SK-N-SH (cell line): ENCODE results near the gene PLA2G2D. TPM values are rescaled to one million over a fixed set of nuclear protein-coding genes. Genes with fewer than 3 reads are reported as not detected.

ENCODE experiments used
- CTCF ChIA-PET: fragments of 300-600, 350-600 bp; formaldehyde crosslinking; extraction: SDS; loops from one replicate; lab custom pipeline; 2021; lab: Yijun Ruan, JAX
- POLR2A ChIA-PET: fragments of 350-600 bp; sonication (Branson Sonifier 250); formaldehyde crosslinking; extraction: SDS; loops from one replicate; lab custom pipeline; 2020; ENCODE audit warnings: antibody characterized with exemption, inconsistent platforms; lab: Yijun Ruan, JAX
- DNase-seq: peaks from one replicate; pipeline ENCODE4 v3.0.0; 2012
- H2AFZ ChIP-seq: fragments of 200-600 bp; sonication (generic); 2 replicates; pipeline ENCODE4 v1.8.1; 2016; ENCODE audit warnings: antibody characterized with exemption, mild to moderate bottlenecking, low read depth
- H3F3A ChIP-seq: fragments of 200-600 bp; sonication (generic); replicated peaks from 2 replicates; pipeline ENCODE3; 2016; ENCODE audit warnings: antibody characterized with exemption, mild to moderate bottlenecking; ENCODE audit not compliant: insufficient read depth
- H3K27ac ChIP-seq, 2 experiments: fragments of 200-500 bp in 1 of 2; fragments of 200-600 bp in 1 of 2; sonication (Bioruptor generic) in 1 of 2; sonication (generic), shearing (Covaris generic) in 1 of 2; 2 replicates each; pipeline versions ENCODE4 v1.5.1 to v1.6.1; 2014 to 2016; ENCODE audit warnings: low read depth in 2 of 2, inconsistent platforms in 1 of 2, low read length in 1 of 2, mild to moderate bottlenecking in 1 of 2, mixed read lengths in 1 of 2
- H3K27me3 ChIP-seq: fragments of 200-600 bp; sonication (generic), shearing (Covaris generic); 2 replicates; pipeline ENCODE4 v1.6.1; 2016; ENCODE audit warnings: mixed run types; ENCODE audit not compliant: insufficient read depth
- H3K36me3 ChIP-seq, 2 experiments: fragments of 200-500 bp in 1 of 2; fragments of 200-600 bp in 1 of 2; sonication (Bioruptor generic) in 1 of 2; sonication (generic) in 1 of 2; replicated peaks in 1 of 2; 2 replicates each; pipeline versions ENCODE3 to v1.5.1; 2014 to 2016; ENCODE audit warnings: low read length in 1 of 2, mild to moderate bottlenecking in 1 of 2; ENCODE audit not compliant: insufficient read depth in 2 of 2, control insufficient read depth in 1 of 2
- H3K4me1 ChIP-seq, 2 experiments: fragments of 200-500 bp in 1 of 2; fragments of 200-600 bp in 1 of 2; sonication (Bioruptor generic) in 1 of 2; sonication (generic), shearing (Covaris generic) in 1 of 2; 2 replicates each; pipeline versions ENCODE4 v1.5.1 to v1.6.1; 2014 to 2016; ENCODE audit warnings: low read depth in 1 of 2, low read length in 1 of 2, mixed run types in 1 of 2; ENCODE audit not compliant: insufficient read depth in 2 of 2, control insufficient read depth in 1 of 2
- H3K4me2 ChIP-seq: fragments of 200-600 bp; sonication (generic), shearing (Covaris generic); 2 replicates; pipeline ENCODE4 v1.6.1; 2017; ENCODE audit warnings: mixed run types
- H3K4me3 ChIP-seq, 2 experiments: fragments of 200-500 bp in 1 of 2; fragments of 200-600 bp in 1 of 2; sonication (Bioruptor generic) in 1 of 2; sonication (generic), shearing (Covaris generic) in 1 of 2; 2 replicates each; pipeline versions ENCODE4 v1.5.1 to v1.8.1; 2014 to 2016; ENCODE audit warnings: low read depth in 2 of 2, inconsistent platforms in 1 of 2, low read length in 1 of 2, mild to moderate bottlenecking in 1 of 2, mixed read lengths in 1 of 2, moderate library complexity in 1 of 2
- H3K79me2 ChIP-seq: fragments of 200-600 bp; sonication (generic); 2 replicates; pipeline ENCODE4 v1.8.1; 2017; ENCODE audit warnings: mild to moderate bottlenecking; ENCODE audit not compliant: insufficient read depth
- H3K9ac ChIP-seq: fragments of 200-600 bp; sonication (generic); 2 replicates; pipeline ENCODE4 v1.6.1; 2017; ENCODE audit warnings: mixed run types
- H3K9me2 ChIP-seq: fragments of 200-600 bp; sonication (generic); 2 replicates; pipeline ENCODE4 v1.6.1; 2017; ENCODE audit warnings: mixed run types
- H3K9me3 ChIP-seq: fragments of 200-600 bp; sonication (generic); 2 replicates; pipeline ENCODE4 v1.6.1; 2017; ENCODE audit warnings: mixed run types, mild to moderate bottlenecking, moderate library complexity
- H4K20me1 ChIP-seq: fragments of 200-600 bp; sonication (generic); 2 replicates; pipeline ENCODE4 v1.6.1; 2017; ENCODE audit warnings: mild to moderate bottlenecking, mixed run types; ENCODE audit not compliant: insufficient read depth
- EZH2phosphoT487 ChIP-seq: fragments of 200-600 bp; sonication (generic); IDR thresholded peaks from 2 replicates; pipeline ENCODE4 v1.6.1; 2017; ENCODE audit warnings: low read depth, mixed run types, mild to moderate bottlenecking, antibody characterized with exemption, moderate library complexity, borderline replicate concordance
- GABPA ChIP-seq: IDR thresholded peaks from 2 replicates; pipeline ENCODE4 v1.4.0; 2012; ENCODE audit warnings: low read depth, mild to moderate bottlenecking
- MXI1 ChIP-seq: IDR thresholded peaks from 2 replicates; pipeline ENCODE4 v1.6.1; 2012; ENCODE audit warnings: mild to moderate bottlenecking, low read depth, low read length, improper control_type of control experiment
- NRF1 ChIP-seq: IDR thresholded peaks from 2 replicates; pipeline ENCODE4 v1.6.1; 2012; ENCODE audit warnings: low read depth, mild to moderate bottlenecking, low read length
- RAD21 ChIP-seq: IDR thresholded peaks from 2 replicates; pipeline ENCODE4 v1.6.1; 2012; ENCODE audit warnings: mild to moderate bottlenecking, low read length
- RCOR1 ChIP-seq: fragments of 150-350 bp; IDR thresholded peaks from 2 replicates; pipeline ENCODE4 v1.6.1; 2017; ENCODE audit warnings: antibody characterized with exemption, low read length
- RFX5 ChIP-seq: IDR thresholded peaks from 2 replicates; pipeline ENCODE4 v1.6.1; 2012; ENCODE audit warnings: mild to moderate bottlenecking, improper control_type of control experiment, low read length
- TEAD4 ChIP-seq: IDR thresholded peaks from 2 replicates; pipeline ENCODE4 v1.4.0; 2012; ENCODE audit warnings: mild to moderate bottlenecking, borderline replicate concordance; ENCODE audit not compliant: insufficient read depth
- WGBS: methylation state at CpG from one replicate; pipeline ENCODE4 v1.1.6; 2017; ENCODE audit warnings: low lambda C conversion rate; 5-methylcytosine and 5-hydroxymethylcytosine counted together
- polyA plus RNA-seq, 3 experiments: library from polyadenylated mRNA; depleted of rRNA; stranded (reverse); fragments of >200 nt; gene quantifications; 2 replicates each; pipeline ENCODE4 v1.2.3, GENCODE V29; 2012
- TF ChIP-seq, protein P1 (sequence below): IDR thresholded peaks from 2 replicates; pipeline ENCODE4 v1.4.0; 2012; ENCODE audit warnings: low read depth, borderline replicate concordance
- TF ChIP-seq, protein P2 (sequence below): fragments of 150-350 bp; IDR thresholded peaks from 2 replicates; pipeline ENCODE4 v1.6.1; 2017; ENCODE audit warnings: antibody characterized with exemption, low read length, low read depth, borderline replicate concordance
- TF ChIP-seq, protein P3 (sequence below): fragments of 200-600 bp; sonication (generic); IDR thresholded peaks from 2 replicates; pipeline ENCODE4 v1.6.1; 2017; ENCODE audit warnings: antibody characterized with exemption, mild to moderate bottlenecking, moderate library complexity
- TF ChIP-seq, protein P4 (sequence below): IDR thresholded peaks from 2 replicates; pipeline ENCODE4 v1.6.1; 2012; ENCODE audit warnings: mild to moderate bottlenecking, low read depth, low read length, moderate library complexity
- TF ChIP-seq, protein P5 (sequence below): IDR thresholded peaks from 2 replicates; pipeline ENCODE4; 2012

PLA2G2D gene
- polyA plus RNA-seq, 1 of the 3 experiments (the other 2 are of a cell fraction), result not detected

DNA sequence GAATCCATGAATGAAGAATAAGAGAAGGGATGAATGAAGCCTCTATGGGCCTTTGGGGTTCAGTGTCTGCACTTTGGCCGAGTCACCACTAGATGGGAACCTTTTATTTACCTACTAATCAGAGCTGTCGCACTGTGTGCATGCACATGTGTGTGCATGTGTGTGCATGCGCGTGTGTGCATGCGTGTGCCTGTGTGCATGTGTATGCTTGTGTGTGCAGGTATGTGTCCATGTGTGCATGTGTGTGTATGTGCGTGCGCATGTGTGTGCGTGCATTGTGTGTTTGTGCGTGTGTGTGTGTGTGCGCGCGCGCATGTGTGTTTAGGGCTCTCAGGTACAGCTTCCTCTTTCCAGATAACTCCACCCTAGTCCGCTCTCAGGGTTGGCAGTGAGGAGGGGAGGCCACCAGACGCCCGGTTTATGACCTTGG lies 46.2 kb upstream of the PLA2G2D start:
- Histone ChIP-seq H2AFZ (no peak overlapping the region), H3K9ac (no peak overlapping the region), H3K27ac (no peak overlapping the region), H3K79me2 (no peaks in the 10 kb centered on the region), H4K20me1 (no peaks in the 10 kb centered on the region), H3F3A (no peaks in the 10 kb centered on the region), H3K4me1 (no peaks in the 10 kb centered on the region; a peak in 1 of 4 replicates), H3K27me3 (no peaks in the 10 kb centered on the region; the same call in 1 of the 2 replicates), H3K36me3 (no peaks in the 10 kb centered on the region), H3K4me2 (no peak overlapping the region), H3K9me2 (no peaks in the 10 kb centered on the region), H3K9me3 (no peaks in the 10 kb centered on the region), H3K4me3 (no peak overlapping the region; a peak in 1 of 4 replicates)
- DNase-seq, result peak; percentile 60
- POLR2A ChIA-PET, result no interaction called here
- TF ChIP-seq RAD21, result peak; percentile 52
- no peak for TF ChIP-seq RFX5
- no peak for TF ChIP-seq NRF1
- no peak for TF ChIP-seq MXI1
- TF ChIP-seq, protein P1, sequence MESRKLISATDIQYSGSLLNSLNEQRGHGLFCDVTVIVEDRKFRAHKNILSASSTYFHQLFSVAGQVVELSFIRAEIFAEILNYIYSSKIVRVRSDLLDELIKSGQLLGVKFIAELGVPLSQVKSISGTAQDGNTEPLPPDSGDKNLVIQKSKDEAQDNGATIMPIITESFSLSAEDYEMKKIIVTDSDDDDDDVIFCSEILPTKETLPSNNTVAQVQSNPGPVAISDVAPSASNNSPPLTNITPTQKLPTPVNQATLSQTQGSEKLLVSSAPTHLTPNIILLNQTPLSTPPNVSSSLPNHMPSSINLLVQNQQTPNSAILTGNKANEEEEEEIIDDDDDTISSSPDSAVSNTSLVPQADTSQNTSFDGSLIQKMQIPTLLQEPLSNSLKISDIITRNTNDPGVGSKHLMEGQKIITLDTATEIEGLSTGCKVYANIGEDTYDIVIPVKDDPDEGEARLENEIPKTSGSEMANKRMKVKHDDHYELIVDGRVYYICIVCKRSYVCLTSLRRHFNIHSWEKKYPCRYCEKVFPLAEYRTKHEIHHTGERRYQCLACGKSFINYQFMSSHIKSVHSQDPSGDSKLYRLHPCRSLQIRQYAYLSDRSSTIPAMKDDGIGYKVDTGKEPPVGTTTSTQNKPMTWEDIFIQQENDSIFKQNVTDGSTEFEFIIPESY, result no peak
- TF ChIP-seq, protein P2, sequence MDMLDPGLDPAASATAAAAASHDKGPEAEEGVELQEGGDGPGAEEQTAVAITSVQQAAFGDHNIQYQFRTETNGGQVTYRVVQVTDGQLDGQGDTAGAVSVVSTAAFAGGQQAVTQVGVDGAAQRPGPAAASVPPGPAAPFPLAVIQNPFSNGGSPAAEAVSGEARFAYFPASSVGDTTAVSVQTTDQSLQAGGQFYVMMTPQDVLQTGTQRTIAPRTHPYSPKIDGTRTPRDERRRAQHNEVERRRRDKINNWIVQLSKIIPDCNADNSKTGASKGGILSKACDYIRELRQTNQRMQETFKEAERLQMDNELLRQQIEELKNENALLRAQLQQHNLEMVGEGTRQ, result no peak
- TF ChIP-seq, protein P3, sequence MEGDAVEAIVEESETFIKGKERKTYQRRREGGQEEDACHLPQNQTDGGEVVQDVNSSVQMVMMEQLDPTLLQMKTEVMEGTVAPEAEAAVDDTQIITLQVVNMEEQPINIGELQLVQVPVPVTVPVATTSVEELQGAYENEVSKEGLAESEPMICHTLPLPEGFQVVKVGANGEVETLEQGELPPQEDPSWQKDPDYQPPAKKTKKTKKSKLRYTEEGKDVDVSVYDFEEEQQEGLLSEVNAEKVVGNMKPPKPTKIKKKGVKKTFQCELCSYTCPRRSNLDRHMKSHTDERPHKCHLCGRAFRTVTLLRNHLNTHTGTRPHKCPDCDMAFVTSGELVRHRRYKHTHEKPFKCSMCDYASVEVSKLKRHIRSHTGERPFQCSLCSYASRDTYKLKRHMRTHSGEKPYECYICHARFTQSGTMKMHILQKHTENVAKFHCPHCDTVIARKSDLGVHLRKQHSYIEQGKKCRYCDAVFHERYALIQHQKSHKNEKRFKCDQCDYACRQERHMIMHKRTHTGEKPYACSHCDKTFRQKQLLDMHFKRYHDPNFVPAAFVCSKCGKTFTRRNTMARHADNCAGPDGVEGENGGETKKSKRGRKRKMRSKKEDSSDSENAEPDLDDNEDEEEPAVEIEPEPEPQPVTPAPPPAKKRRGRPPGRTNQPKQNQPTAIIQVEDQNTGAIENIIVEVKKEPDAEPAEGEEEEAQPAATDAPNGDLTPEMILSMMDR, result peak; percentile 39
- no peak for TF ChIP-seq TEAD4
- TF ChIP-seq, protein P4, sequence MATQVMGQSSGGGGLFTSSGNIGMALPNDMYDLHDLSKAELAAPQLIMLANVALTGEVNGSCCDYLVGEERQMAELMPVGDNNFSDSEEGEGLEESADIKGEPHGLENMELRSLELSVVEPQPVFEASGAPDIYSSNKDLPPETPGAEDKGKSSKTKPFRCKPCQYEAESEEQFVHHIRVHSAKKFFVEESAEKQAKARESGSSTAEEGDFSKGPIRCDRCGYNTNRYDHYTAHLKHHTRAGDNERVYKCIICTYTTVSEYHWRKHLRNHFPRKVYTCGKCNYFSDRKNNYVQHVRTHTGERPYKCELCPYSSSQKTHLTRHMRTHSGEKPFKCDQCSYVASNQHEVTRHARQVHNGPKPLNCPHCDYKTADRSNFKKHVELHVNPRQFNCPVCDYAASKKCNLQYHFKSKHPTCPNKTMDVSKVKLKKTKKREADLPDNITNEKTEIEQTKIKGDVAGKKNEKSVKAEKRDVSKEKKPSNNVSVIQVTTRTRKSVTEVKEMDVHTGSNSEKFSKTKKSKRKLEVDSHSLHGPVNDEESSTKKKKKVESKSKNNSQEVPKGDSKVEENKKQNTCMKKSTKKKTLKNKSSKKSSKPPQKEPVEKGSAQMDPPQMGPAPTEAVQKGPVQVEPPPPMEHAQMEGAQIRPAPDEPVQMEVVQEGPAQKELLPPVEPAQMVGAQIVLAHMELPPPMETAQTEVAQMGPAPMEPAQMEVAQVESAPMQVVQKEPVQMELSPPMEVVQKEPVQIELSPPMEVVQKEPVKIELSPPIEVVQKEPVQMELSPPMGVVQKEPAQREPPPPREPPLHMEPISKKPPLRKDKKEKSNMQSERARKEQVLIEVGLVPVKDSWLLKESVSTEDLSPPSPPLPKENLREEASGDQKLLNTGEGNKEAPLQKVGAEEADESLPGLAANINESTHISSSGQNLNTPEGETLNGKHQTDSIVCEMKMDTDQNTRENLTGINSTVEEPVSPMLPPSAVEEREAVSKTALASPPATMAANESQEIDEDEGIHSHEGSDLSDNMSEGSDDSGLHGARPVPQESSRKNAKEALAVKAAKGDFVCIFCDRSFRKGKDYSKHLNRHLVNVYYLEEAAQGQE, result no peak
- no peak for TF ChIP-seq RCOR1
- no peak for TF ChIP-seq EZH2phosphoT487
- TF ChIP-seq GABPA, result no peak
- TF ChIP-seq, protein P5, sequence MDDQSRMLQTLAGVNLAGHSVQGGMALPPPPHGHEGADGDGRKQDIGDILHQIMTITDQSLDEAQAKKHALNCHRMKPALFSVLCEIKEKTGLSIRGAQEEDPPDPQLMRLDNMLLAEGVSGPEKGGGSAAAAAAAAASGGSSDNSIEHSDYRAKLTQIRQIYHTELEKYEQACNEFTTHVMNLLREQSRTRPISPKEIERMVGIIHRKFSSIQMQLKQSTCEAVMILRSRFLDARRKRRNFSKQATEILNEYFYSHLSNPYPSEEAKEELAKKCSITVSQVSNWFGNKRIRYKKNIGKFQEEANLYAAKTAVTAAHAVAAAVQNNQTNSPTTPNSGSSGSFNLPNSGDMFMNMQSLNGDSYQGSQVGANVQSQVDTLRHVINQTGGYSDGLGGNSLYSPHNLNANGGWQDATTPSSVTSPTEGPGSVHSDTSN, result no peak
- CTCF ChIA-PET, result interaction anchor here (0.5 to 8.5 kb wide), 15 partner anchors 8 to 328 kb away, joined by 3 to 75 read pairs (median 5); no protein-coding TSS in a partner anchor
- 75% methylated on average over 16 of the region's 16 CpGs for WGBS
